Neural progenitor cell (in vitro differentiated cells): ENCODE measurements around the gene MLNR. TPM values are rescaled to one million over a fixed set of nuclear protein-coding genes. Genes with fewer than 3 reads are reported as not detected.

Experiments
- DNase-seq: peaks from one replicate; pipeline ENCODE4 v3.0.0-alpha.2; 2016; ENCODE audit warnings: low spot score
- H2AFZ ChIP-seq: fragments of 200-600 bp; sonication (generic); replicated peaks from 2 replicates; pipeline ENCODE4 v1.6.1; 2016; ENCODE audit warnings: antibody characterized with exemption
- H3F3A ChIP-seq: fragments of 200-600 bp; sonication (generic); 2 replicates; pipeline ENCODE4 v1.6.1; 2016; ENCODE audit warnings: antibody characterized with exemption, low read depth
- H3K27ac ChIP-seq: fragments of 200-600 bp; sonication (generic); 2 replicates; pipeline ENCODE4 v1.5.1; 2016; ENCODE audit warnings: mild to moderate bottlenecking
- H3K27me3 ChIP-seq: fragments of 200-600 bp; sonication (generic); 2 replicates; pipeline ENCODE4 v1.6.1; 2016; ENCODE audit warnings: mild to moderate bottlenecking, moderate library complexity
- H3K36me3 ChIP-seq: fragments of 200-600 bp; sonication (generic); 2 replicates; pipeline ENCODE4 v1.5.1; 2016
- H3K4me1 ChIP-seq: fragments of 200-600 bp; sonication (generic); 2 replicates; pipeline ENCODE4 v1.6.1; 2016; ENCODE audit warnings: mixed run types
- H3K4me2 ChIP-seq: fragments of 200-600 bp; sonication (generic); 2 replicates; pipeline ENCODE4 v1.6.1; 2016
- H3K4me3 ChIP-seq: fragments of 200-600 bp; sonication (generic); 2 replicates; pipeline ENCODE4 v1.5.1; 2016
- H3K79me2 ChIP-seq: fragments of 200-600 bp; sonication (generic); 2 replicates; pipeline ENCODE4 v1.6.1; 2016; ENCODE audit warnings: low read depth
- H3K9ac ChIP-seq: fragments of 200-600 bp; sonication (generic); 2 replicates; pipeline ENCODE4 v1.6.1; 2016
- H3K9me3 ChIP-seq: fragments of 200-600 bp; sonication (generic); 2 replicates; pipeline ENCODE4 v1.5.1; 2016; ENCODE audit warnings: low read depth
- H4K20me1 ChIP-seq: fragments of 200-600 bp; sonication (generic); 2 replicates; pipeline ENCODE4 v1.6.1; 2016; ENCODE audit warnings: low read depth
- H3K27ac Mint-ChIP-seq: 3 replicates; pipeline ENCODE4 v1.8.0; 2021; ENCODE audit warnings: mixed read lengths
- H3K27me3 Mint-ChIP-seq: 2 replicates; pipeline ENCODE4 v1.8.0; 2022; ENCODE audit warnings: low read depth, mild to moderate bottlenecking, inconsistent platforms, moderate library complexity, mixed read lengths; ENCODE audit not compliant: insufficient read depth
- H3K36me3 Mint-ChIP-seq: 3 replicates; pipeline ENCODE4 v1.8.0; 2021; ENCODE audit warnings: mixed read lengths
- H3K4me1 Mint-ChIP-seq: 3 replicates; pipeline ENCODE4 v1.8.0; 2021; ENCODE audit warnings: mixed read lengths
- H3K4me3 Mint-ChIP-seq: 3 replicates; pipeline ENCODE4 v1.8.0; 2021; ENCODE audit warnings: mild to moderate bottlenecking, moderate library complexity, mixed read lengths
- H3K9me3 Mint-ChIP-seq: 3 replicates; pipeline ENCODE4 v1.8.0; 2020; ENCODE audit warnings: mixed read lengths
- CTCF ChIP-seq: fragments of 200-600 bp; sonication (generic); IDR thresholded peaks from 2 replicates; pipeline ENCODE4 v1.5.1; 2017; ENCODE audit warnings: antibody characterized with exemption, mild to moderate bottlenecking
- EZH2 ChIP-seq: fragments of 200-600 bp; sonication (generic); IDR thresholded peaks from 2 replicates; pipeline ENCODE4 v1.6.1; 2017; ENCODE audit warnings: antibody characterized with exemption, mild to moderate bottlenecking, moderate library complexity
- EZH2phosphoT487 ChIP-seq: fragments of 200-600 bp; sonication (generic); IDR thresholded peaks from 2 replicates; pipeline ENCODE4 v1.6.1; 2017; ENCODE audit warnings: antibody characterized with exemption
- total RNA-seq: library from RNA; depleted of rRNA; stranded (reverse); fragments of >200 nt; gene quantifications from 2 replicates; pipeline ENCODE4 v1.2.3, GENCODE V29; 2015; ENCODE audit warnings: low replicate concordance

Gene MLNR
- total RNA-seq, 1 donor from 2014 or later: not detected

- no peak overlapping the region for H3K4me3 Mint-ChIP-seq
- Histone ChIP-seq H3K27ac (no peak overlapping the region), H3K36me3 (no peaks in the 10 kb centered on the region), H3K4me2 (no peak overlapping the region), H3K9me3 (no peaks in the 10 kb centered on the region), H3F3A (no peaks in the 10 kb centered on the region), H4K20me1 (no peaks in the 10 kb centered on the region), H3K9ac (no peak overlapping the region), H3K4me3 (no peak overlapping the region), H3K27me3 (no peaks in the 10 kb centered on the region), H3K79me2 (no peaks in the 10 kb centered on the region), H3K4me1 (no peaks in the 10 kb centered on the region), H2AFZ (no peak overlapping the region)
- no peak for TF ChIP-seq CTCF
- TF ChIP-seq EZH2: no peak
- no peak for TF ChIP-seq EZH2phosphoT487
- peaks cover 3% of the 10 kb centered on the region for H3K4me1 Mint-ChIP-seq
- DNase-seq: no peak
- no peaks in the 10 kb centered on the region for H3K27me3 Mint-ChIP-seq
- no peak overlapping the region for H3K27ac Mint-ChIP-seq
- no peaks in the 10 kb centered on the region for H3K9me3 Mint-ChIP-seq
- no peaks in the 10 kb centered on the region for H3K36me3 Mint-ChIP-seq
These were observed 21.2 kb downstream of the MLNR start for GRCh38 chr13:49241296-49241695.

GRCh38 chr13:49245101-49245500 lies 25.0 kb downstream of the MLNR start:
- Histone ChIP-seq H3K4me1 (peaks cover 10% of the 10 kb centered on the region), H3K27ac (no peak overlapping the region), H2AFZ (no peak overlapping the region), H3K9ac (no peak overlapping the region), H3F3A (peaks cover 12% of the 10 kb centered on the region), H3K4me3 (no peak overlapping the region), H3K36me3 (no peaks in the 10 kb centered on the region), H4K20me1 (no peaks in the 10 kb centered on the region), H3K9me3 (no peaks in the 10 kb centered on the region), H3K79me2 (no peaks in the 10 kb centered on the region), H3K4me2 (no peak overlapping the region), H3K27me3 (no peaks in the 10 kb centered on the region)
- TF ChIP-seq EZH2phosphoT487 (no peak), CTCF (no peak), EZH2 (no peak)
- Mint-ChIP-seq H3K4me3 (no peak overlapping the region), H3K9me3 (no peaks in the 10 kb centered on the region), H3K4me1 (peaks cover 18% of the 10 kb centered on the region), H3K27me3 (peaks cover 3% of the 10 kb centered on the region), H3K27ac (no peak overlapping the region), H3K36me3 (no peaks in the 10 kb centered on the region)
- no peak for DNase-seq

- H3K4me3 ChIP-seq: peak overlapping the region; percentile 76
- no peaks in the 10 kb centered on the region for H3K36me3 ChIP-seq
- H3K9me3 ChIP-seq: no peaks in the 10 kb centered on the region
- peak overlapping the region; percentile 93 for H3K4me2 ChIP-seq
- peaks cover 18% of the 10 kb centered on the region for H3K4me1 Mint-ChIP-seq
- no peaks in the 10 kb centered on the region for H3K27me3 ChIP-seq
- peaks cover 12% of the 10 kb centered on the region for H3F3A ChIP-seq
- peak overlapping the region; percentile 97 for H3K4me3 Mint-ChIP-seq
- H3K27ac ChIP-seq: no peak overlapping the region
- H3K9ac ChIP-seq: peak overlapping the region; percentile 56
- peaks cover 3% of the 10 kb centered on the region for H3K27me3 Mint-ChIP-seq
- no peaks in the 10 kb centered on the region for H4K20me1 ChIP-seq
- H3K36me3 Mint-ChIP-seq: no peaks in the 10 kb centered on the region
- peaks cover 10% of the 10 kb centered on the region for H3K4me1 ChIP-seq
- no peak for DNase-seq
- peak overlapping the region; percentile 100 for H2AFZ ChIP-seq
- no peaks in the 10 kb centered on the region for H3K79me2 ChIP-seq
- peak overlapping the region; percentile 97 for H3K27ac Mint-ChIP-seq
- no peak for TF ChIP-seq EZH2
- TF ChIP-seq CTCF: no peak
- no peak for TF ChIP-seq EZH2phosphoT487
- no peaks in the 10 kb centered on the region for H3K9me3 Mint-ChIP-seq
These were observed 26.9 kb downstream of the MLNR start for GRCh38 chr13:49246850-49247642.
